ENCODE results near the gene LRBA.

LRBA gene

GRCh38 chr4:150497612-150498011 is 517.5 kb downstream of the LRBA start:
- Histone ChIP-seq H3K27ac (no peak overlapping the region), H3K4me3 (no peak overlapping the region)
- TF ChIP-seq CTCF (IDR thresholded peaks at IDR 0.05), result no peak
- no peak for DNase-seq (ENCODE audit: low spot score)

GRCh38 chr4:150495550-150495949 is 519.5 kb downstream of the LRBA start:
- H3K4me3 ChIP-seq, result no peak overlapping the region
- H3K27ac ChIP-seq, result no peak overlapping the region
- no peak for TF ChIP-seq CTCF (IDR thresholded peaks at IDR 0.05)
- no peak for DNase-seq (ENCODE audit: low spot score)

GRCh38 chr4:150493851-150494250 is 521.2 kb downstream of the LRBA start:
- no peak overlapping the region for H3K27ac ChIP-seq
- no peak for TF ChIP-seq CTCF (IDR thresholded peaks at IDR 0.05)
- H3K4me3 ChIP-seq, result no peak overlapping the region
- DNase-seq (ENCODE audit: low spot score), result no peak

GRCh38 chr4:150491132-150492049 is 523.7 kb downstream of the LRBA start:
- H3K4me3 ChIP-seq, result no peak overlapping the region
- no peak for TF ChIP-seq CTCF (IDR thresholded peaks at IDR 0.05)
- DNase-seq (ENCODE audit: low spot score), result no peak
- H3K27ac ChIP-seq, result no peak overlapping the region

GRCh38 chr4:150482581-150482980 is 532.5 kb downstream of the LRBA start:
- no peak for TF ChIP-seq CTCF (IDR thresholded peaks at IDR 0.05)
- no peak for DNase-seq (ENCODE audit: low spot score)
- no peak overlapping the region for H3K27ac ChIP-seq
- no peak overlapping the region for H3K4me3 ChIP-seq

GRCh38 chr4:150479657-150480056 is 535.4 kb downstream of the LRBA start:
- DNase-seq (ENCODE audit: low spot score), result no peak

More at GRCh38 chr4:150479657-150480056, 535.4 kb downstream of the LRBA start:
- Histone ChIP-seq H3K4me3 (no peak overlapping the region), H3K27ac (no peak overlapping the region)
- TF ChIP-seq CTCF (IDR thresholded peaks at IDR 0.05), result no peak
